ENCODE measurements around the gene ABLIM3. TPM values are rescaled to one million over a fixed set of nuclear protein-coding genes. Genes with fewer than 3 reads are reported as not detected.

The ABLIM3 gene
- polyA plus RNA-seq, 1 donor from 2014 or later = 17.7 TPM

- no peaks in the 10 kb centered on the region for H3K36me3 ChIP-seq (ENCODE audit: insufficient read depth, low read length)
- no peak overlapping the region for H3K27ac ChIP-seq (ENCODE audit: low read length)
- H3K27me3 ChIP-seq (ENCODE audit: insufficient read depth, low read depth, low read length) = peaks cover 12% of the 10 kb centered on the region
- no peaks in the 10 kb centered on the region for H4K20me1 ChIP-seq (ENCODE audit: insufficient read depth)
- no peaks in the 10 kb centered on the region for H3K79me2 ChIP-seq (replicated peaks; ENCODE audit: insufficient read depth, low read length)
- H3K4me3 ChIP-seq (ENCODE audit: low read length) = no peak overlapping the region
- no peaks in the 10 kb centered on the region for H3F3A ChIP-seq (ENCODE audit: insufficient read depth, low read length, poor library complexity, severe bottlenecking)
- TF ChIP-seq EP300 (conservative IDR thresholded peaks at IDR 0.05; ENCODE audit: poor library complexity, severe bottlenecking) (no peak), RAD21 (conservative IDR thresholded peaks at IDR 0.05) (no peak), CTCF (IDR thresholded peaks at IDR 0.05; ENCODE audit: poor library complexity, severe bottlenecking) (no peak), TAF1 (IDR thresholded peaks at IDR 0.05; ENCODE audit: low read depth) (no peak), EZH2 (IDR thresholded peaks at IDR 0.05; ENCODE audit: borderline replicate concordance, insufficient read depth, low read length, poor library complexity, severe bottlenecking) (no peak), REST (IDR thresholded peaks at IDR 0.05; ENCODE audit: borderline replicate concordance) (no peak), MXI1 (conservative IDR thresholded peaks at IDR 0.05; ENCODE audit: poor library complexity, severe bottlenecking) (no peak), SMC3 (conservative IDR thresholded peaks at IDR 0.05; ENCODE audit: poor library complexity) (no peak), POLR2AphosphoS5 (IDR thresholded peaks at IDR 0.05) (no peak)
- no peak overlapping the region for H3K9ac ChIP-seq (ENCODE audit: low read length)
- H3K4me2 ChIP-seq (ENCODE audit: low read length) = no peak overlapping the region
- no peak overlapping the region for H2AFZ ChIP-seq (ENCODE audit: low read depth, low read length)
- H3K9me3 ChIP-seq (ENCODE audit: low read length) = no peaks in the 10 kb centered on the region
- no peaks in the 10 kb centered on the region for H3K9me2 ChIP-seq (ENCODE audit: insufficient read depth, low read length)
Measured at GRCh38 chr5:149138182-149138923, 2.9 kb upstream of the ABLIM3 start.

GRCh38 chr5:149140197-149141002 is 893 bp upstream of the ABLIM3 start:
- no peaks in the 10 kb centered on the region for H3F3A ChIP-seq (ENCODE audit: insufficient read depth, low read length, poor library complexity, severe bottlenecking)
- H2AFZ ChIP-seq (ENCODE audit: low read depth, low read length) = no peak overlapping the region
- no peak overlapping the region for H3K4me3 ChIP-seq (ENCODE audit: low read length)
- no peaks in the 10 kb centered on the region for H4K20me1 ChIP-seq (ENCODE audit: insufficient read depth)
- H3K9me2 ChIP-seq (ENCODE audit: insufficient read depth, low read length) = no peaks in the 10 kb centered on the region
- no peak overlapping the region for H3K27ac ChIP-seq (ENCODE audit: low read length)
- no peaks in the 10 kb centered on the region for H3K79me2 ChIP-seq (replicated peaks; ENCODE audit: insufficient read depth, low read length)
- no peak overlapping the region for H3K4me2 ChIP-seq (ENCODE audit: low read length)
- no peaks in the 10 kb centered on the region for H3K36me3 ChIP-seq (ENCODE audit: insufficient read depth, low read length)
- H3K27me3 ChIP-seq (ENCODE audit: insufficient read depth, low read depth, low read length) = peaks cover 12% of the 10 kb centered on the region
- TF ChIP-seq REST (IDR thresholded peaks at IDR 0.05; ENCODE audit: borderline replicate concordance) (no peak), MXI1 (conservative IDR thresholded peaks at IDR 0.05; ENCODE audit: poor library complexity, severe bottlenecking) (no peak), EP300 (conservative IDR thresholded peaks at IDR 0.05; ENCODE audit: poor library complexity, severe bottlenecking) (no peak), TAF1 (IDR thresholded peaks at IDR 0.05; ENCODE audit: low read depth) (no peak), SMC3 (conservative IDR thresholded peaks at IDR 0.05; ENCODE audit: poor library complexity) (no peak), EZH2 (IDR thresholded peaks at IDR 0.05; ENCODE audit: borderline replicate concordance, insufficient read depth, low read length, poor library complexity, severe bottlenecking) (no peak), RAD21 (conservative IDR thresholded peaks at IDR 0.05) (no peak), CTCF (IDR thresholded peaks at IDR 0.05; ENCODE audit: poor library complexity, severe bottlenecking) (no peak)
- H3K9me3 ChIP-seq (ENCODE audit: low read length) = no peaks in the 10 kb centered on the region
- no peak overlapping the region for H3K9ac ChIP-seq (ENCODE audit: low read length)
